H9 (cell line): Measurements from ENCODE around the gene ADAMTS17. TPM values are rescaled to one million over a fixed set of nuclear protein-coding genes. Genes with fewer than 3 reads are reported as not detected.

ENCODE experiments used
- DNase-seq: peaks from one replicate; pipeline ENCODE4 v3.0.0-alpha.2; 2017
- H2AFZ ChIP-seq: one replicate; pipeline ENCODE4 v1.6.1; 2013; ENCODE audit warnings: mild to moderate bottlenecking, low read length, control low read depth, moderate library complexity
- H2AK5ac ChIP-seq: 2 replicates; pipeline ENCODE4 v1.6.1; 2013; ENCODE audit warnings: low read length, control low read depth, mixed read lengths; ENCODE audit not compliant: insufficient read length
- H2BK120ac ChIP-seq: one replicate; pipeline ENCODE4 v1.6.1; 2013; ENCODE audit warnings: low read depth, mild to moderate bottlenecking, low read length, control low read depth, inconsistent platforms; ENCODE audit not compliant: poor library complexity, severe bottlenecking
- H2BK12ac ChIP-seq: 2 replicates; pipeline ENCODE4 v1.6.1; 2013; ENCODE audit warnings: low read length, control low read depth, mixed read lengths, low read depth; ENCODE audit not compliant: insufficient read length
- H2BK15ac ChIP-seq: 2 replicates; pipeline ENCODE4 v1.6.1; 2013; ENCODE audit warnings: low read depth, low read length, control low read depth
- H2BK20ac ChIP-seq: one replicate; pipeline ENCODE4 v1.6.1; 2013; ENCODE audit warnings: low read depth, mild to moderate bottlenecking, low read length, control low read depth, inconsistent platforms; ENCODE audit not compliant: poor library complexity, severe bottlenecking
- H2BK5ac ChIP-seq: 2 replicates; pipeline ENCODE4 v1.6.1; 2013; ENCODE audit warnings: low read length, control low read depth, mixed read lengths; ENCODE audit not compliant: insufficient read length
- H3K14ac ChIP-seq: 2 replicates; pipeline ENCODE4 v1.6.1; 2013; ENCODE audit warnings: low read length, control low read depth; ENCODE audit not compliant: insufficient read depth
- H3K18ac ChIP-seq: 2 replicates; pipeline ENCODE4 v1.6.1; 2013; ENCODE audit warnings: low read depth, mild to moderate bottlenecking, mixed read lengths, low read length, control low read depth; ENCODE audit not compliant: insufficient read length
- H3K23ac ChIP-seq: 2 replicates; pipeline ENCODE4 v1.6.1; 2013; ENCODE audit warnings: low read length, control low read depth, mixed read lengths, low read depth; ENCODE audit not compliant: insufficient read length
- H3K23me2 ChIP-seq: 2 replicates; pipeline ENCODE4 v1.6.1; 2013; ENCODE audit warnings: low read depth, mild to moderate bottlenecking, mixed read lengths, low read length, control low read depth; ENCODE audit not compliant: insufficient read length, poor library complexity, severe bottlenecking
- H3K27ac ChIP-seq: 2 replicates; pipeline ENCODE4 v1.5.1; 2013; ENCODE audit warnings: low read length, control low read depth, mixed read lengths, low read depth; ENCODE audit not compliant: insufficient read length
- H3K27me3 ChIP-seq: 2 replicates; pipeline ENCODE4 v1.6.1; 2013; ENCODE audit warnings: low read length, control low read depth, inconsistent platforms; ENCODE audit not compliant: insufficient read depth
- H3K4ac ChIP-seq: 2 replicates; pipeline ENCODE4 v1.6.1; 2013; ENCODE audit warnings: low read depth, mild to moderate bottlenecking, control low read depth, inconsistent platforms, low read length, moderate library complexity
- H3K4me1 ChIP-seq: 2 replicates; pipeline ENCODE4 v1.6.1; 2013; ENCODE audit warnings: low read length, control low read depth, inconsistent platforms; ENCODE audit not compliant: insufficient read depth
- H3K4me2 ChIP-seq: 2 replicates; pipeline ENCODE4 v1.6.1; 2013; ENCODE audit warnings: low read length, control low read depth, mixed read lengths; ENCODE audit not compliant: insufficient read length, insufficient read depth
- H3K56ac ChIP-seq: 2 replicates; pipeline ENCODE4 v1.6.1; 2013; ENCODE audit warnings: low read depth, mild to moderate bottlenecking, mixed read lengths, low read length, control low read depth; ENCODE audit not compliant: insufficient read length
- H3K79me1 ChIP-seq: 2 replicates; pipeline ENCODE4 v1.6.1; 2013; ENCODE audit warnings: low read depth, mild to moderate bottlenecking, moderate library complexity, low read length, control low read depth, inconsistent platforms; ENCODE audit not compliant: insufficient read depth, poor library complexity, severe bottlenecking
- H3K79me2 ChIP-seq: 2 replicates; pipeline ENCODE4 v1.6.1; 2013; ENCODE audit warnings: low read length, control low read depth, inconsistent platforms; ENCODE audit not compliant: insufficient read depth
- H3K9ac ChIP-seq: 2 replicates; pipeline ENCODE4 v1.6.1; 2013; ENCODE audit warnings: low read length, control low read depth, mixed read lengths; ENCODE audit not compliant: insufficient read length; ENCODE audit errors: extremely low read depth
- H3K9me3 ChIP-seq: one replicate; pipeline ENCODE4 v1.6.1; 2013; ENCODE audit warnings: low read depth, low read length, inconsistent platforms; ENCODE audit not compliant: control insufficient read depth
- H3T11ph ChIP-seq: one replicate; pipeline ENCODE4 v1.6.1; 2013; ENCODE audit warnings: mild to moderate bottlenecking, low read length, control low read depth, inconsistent platforms
- H4K20me1 ChIP-seq: one replicate; pipeline ENCODE4 v1.6.1; 2013; ENCODE audit not compliant: control insufficient read depth, insufficient read length, insufficient read depth
- H4K5ac ChIP-seq: 2 replicates; pipeline ENCODE4 v1.6.1; 2013; ENCODE audit warnings: low read depth, mild to moderate bottlenecking, mixed read lengths, low read length, control low read depth; ENCODE audit not compliant: insufficient read length
- H4K8ac ChIP-seq: replicated peaks from 2 replicates; pipeline ENCODE4 v1.6.1; 2013; ENCODE audit warnings: low read length, control low read depth, mixed read lengths, low read depth; ENCODE audit not compliant: insufficient read length
- H4K91ac ChIP-seq: 2 replicates; pipeline ENCODE4 v1.6.1; 2013; ENCODE audit warnings: low read depth, mild to moderate bottlenecking, moderate library complexity, mixed read lengths, low read length, control low read depth; ENCODE audit not compliant: insufficient read length
- H3K27ac Mint-ChIP-seq, 3 experiments: 2 replicates in 2 of 3; 3 replicates in 1 of 3; pipeline ENCODE4 v1.8.0; 2020 to 2021; ENCODE audit warnings: mixed read lengths in 3 of 3, mild to moderate bottlenecking in 1 of 3, moderate library complexity in 1 of 3
- H3K27me3 Mint-ChIP-seq: 2 replicates; pipeline ENCODE4 v1.8.0; 2021; ENCODE audit warnings: low read depth, mild to moderate bottlenecking, moderate library complexity, mixed read lengths
- H3K36me3 Mint-ChIP-seq, 3 experiments: 2 replicates in 2 of 3; 3 replicates in 1 of 3; pipeline ENCODE4 v1.8.0; 2020 to 2021; ENCODE audit warnings: low read depth in 3 of 3, mixed read lengths in 3 of 3; ENCODE audit not compliant: insufficient read depth in 1 of 3
- H3K4me1 Mint-ChIP-seq, 2 experiments: 2 replicates each; pipeline ENCODE4 v1.8.0; 2020; ENCODE audit warnings: mixed read lengths in 2 of 2
- H3K4me3 Mint-ChIP-seq, 2 experiments: 2 replicates in 1 of 2; 3 replicates in 1 of 2; pipeline ENCODE4 v1.8.0; 2020 to 2021; ENCODE audit warnings: mild to moderate bottlenecking in 2 of 2, mixed read lengths in 2 of 2, moderate library complexity in 1 of 2
- H3K9me3 Mint-ChIP-seq, 2 experiments: 2 replicates in 1 of 2; 3 replicates in 1 of 2; pipeline ENCODE4 v1.8.0; 2020; ENCODE audit warnings: mild to moderate bottlenecking in 2 of 2, mixed read lengths in 2 of 2, moderate library complexity in 1 of 2
- WGBS: extraction: QIAGEN DNeasy Blood & Tissue Kit; methylation state at CpG from one replicate; pipeline ENCODE4 v1.1.7; 2013; ENCODE audit warnings: missing lambda C conversion rate, low lambda C conversion rate, mixed read lengths; ENCODE audit not compliant: insufficient read length; ENCODE audit errors: extremely low coverage; 5-methylcytosine and 5-hydroxymethylcytosine counted together
- total RNA-seq: library from RNA; stranded (reverse); gene quantifications from 2 replicates; pipeline ENCODE4 v1.2.1, GENCODE V29; 2021
- TF ChIP-seq, protein P1 (sequence below): fragments of 200-600 bp; sonication (generic); conservative IDR thresholded peaks from 3 replicates; pipeline ENCODE4 v1.8.0; 2021; ENCODE audit warnings: antibody characterized with exemption, mild to moderate bottlenecking

ADAMTS17 gene
- total RNA-seq, 1 experiment from 2014 or later = 2.9 TPM

DNA sequence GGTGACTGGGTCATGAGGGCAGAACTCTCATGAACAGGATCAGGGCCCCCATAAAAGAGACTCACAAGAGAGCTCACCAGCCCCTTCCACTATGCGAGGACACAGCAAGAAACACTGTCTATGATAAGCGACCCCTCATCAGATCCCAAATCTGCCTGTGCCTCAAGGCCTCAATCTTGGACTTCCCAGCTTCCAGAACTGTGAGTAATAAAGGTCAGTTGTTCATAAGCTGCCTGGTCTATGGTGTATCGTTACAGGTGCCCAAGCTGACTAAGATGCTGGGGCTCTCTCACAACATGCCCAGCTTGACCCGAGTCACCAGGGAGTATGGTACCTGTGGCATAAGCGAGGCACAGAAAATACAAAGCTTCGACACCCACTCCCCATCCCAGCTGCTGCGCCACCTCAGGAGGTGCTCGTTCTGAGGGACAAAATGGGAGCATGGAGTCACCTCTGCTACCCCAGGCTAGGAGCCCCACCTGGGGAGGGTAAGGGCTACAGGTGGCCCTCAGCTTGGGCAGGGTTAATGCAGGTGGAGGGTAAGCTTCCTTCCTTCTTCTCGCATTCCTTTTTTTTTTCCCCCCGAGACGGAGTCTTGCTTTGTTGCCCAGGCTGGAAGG is 234.1 kb downstream of the ADAMTS17 start:
- H4K5ac ChIP-seq = no peak overlapping the region
- no peak overlapping the region for H3K4ac ChIP-seq
- Mint-ChIP-seq H3K4me1 (peaks cover 0 to 7% of the 10 kb centered on the region in 2 experiments; a peak in 2 of 4 replicates), H3K9me3 (no peaks in the 10 kb centered on the region; a peak in 1 of 5 replicates), H3K27ac (no peak overlapping the region), H3K27me3 (peaks cover 4% of the 10 kb centered on the region; the same call in 1 of the 2 replicates), H3K36me3 (no peaks in the 10 kb centered on the region), H3K4me3 (no peak overlapping the region)
- no peak overlapping the region for H3K23ac ChIP-seq
- no peak overlapping the region for H2AFZ ChIP-seq
- no peak overlapping the region for H2AK5ac ChIP-seq
- WGBS = no CpG with 5 or more reads among the region's 11 CpGs
- no peak overlapping the region for H2BK15ac ChIP-seq
- H3K4me1 ChIP-seq = no peaks in the 10 kb centered on the region
- DNase-seq = no peak
- H3K4me2 ChIP-seq = no peak overlapping the region
- H2BK5ac ChIP-seq = no peak overlapping the region
- no peak overlapping the region for H4K91ac ChIP-seq
- H2BK120ac ChIP-seq = no peak overlapping the region
- no peak overlapping the region for H3T11ph ChIP-seq
- H3K27me3 ChIP-seq = no peaks in the 10 kb centered on the region
- no peak overlapping the region for H2BK12ac ChIP-seq
- TF ChIP-seq, protein P1, sequence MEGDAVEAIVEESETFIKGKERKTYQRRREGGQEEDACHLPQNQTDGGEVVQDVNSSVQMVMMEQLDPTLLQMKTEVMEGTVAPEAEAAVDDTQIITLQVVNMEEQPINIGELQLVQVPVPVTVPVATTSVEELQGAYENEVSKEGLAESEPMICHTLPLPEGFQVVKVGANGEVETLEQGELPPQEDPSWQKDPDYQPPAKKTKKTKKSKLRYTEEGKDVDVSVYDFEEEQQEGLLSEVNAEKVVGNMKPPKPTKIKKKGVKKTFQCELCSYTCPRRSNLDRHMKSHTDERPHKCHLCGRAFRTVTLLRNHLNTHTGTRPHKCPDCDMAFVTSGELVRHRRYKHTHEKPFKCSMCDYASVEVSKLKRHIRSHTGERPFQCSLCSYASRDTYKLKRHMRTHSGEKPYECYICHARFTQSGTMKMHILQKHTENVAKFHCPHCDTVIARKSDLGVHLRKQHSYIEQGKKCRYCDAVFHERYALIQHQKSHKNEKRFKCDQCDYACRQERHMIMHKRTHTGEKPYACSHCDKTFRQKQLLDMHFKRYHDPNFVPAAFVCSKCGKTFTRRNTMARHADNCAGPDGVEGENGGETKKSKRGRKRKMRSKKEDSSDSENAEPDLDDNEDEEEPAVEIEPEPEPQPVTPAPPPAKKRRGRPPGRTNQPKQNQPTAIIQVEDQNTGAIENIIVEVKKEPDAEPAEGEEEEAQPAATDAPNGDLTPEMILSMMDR = no peak
- no peak overlapping the region for H3K27ac ChIP-seq
- H3K18ac ChIP-seq = no peak overlapping the region
- no peaks in the 10 kb centered on the region for H3K9me3 ChIP-seq
- H3K79me1 ChIP-seq = no peaks in the 10 kb centered on the region
- H2BK20ac ChIP-seq = no peak overlapping the region
- H3K9ac ChIP-seq = no peak overlapping the region
- no peak overlapping the region for H3K14ac ChIP-seq
- no peak overlapping the region for H4K8ac ChIP-seq
- H3K23me2 ChIP-seq = no peaks in the 10 kb centered on the region
- H4K20me1 ChIP-seq = no peaks in the 10 kb centered on the region
- no peaks in the 10 kb centered on the region for H3K79me2 ChIP-seq
- no peak overlapping the region for H3K56ac ChIP-seq
